Stimulated activated CD4-positive, alpha-beta T cell treated with anti-CD3 and anti-CD28 coated beads, Interleukin-4, amount 100 ng/mL, for 4 hours (primary cell): ENCODE results near the gene ENDOD1.

Experiments
- DNase-seq, 2 experiments: peaks; one replicate each; pipeline ENCODE4 v3.0.0-alpha.2; 2020

Gene ENDOD1

GRCh38 chr11:95078526-95078925, 11.1 kb upstream of the ENDOD1 start:
- DNase-seq, result no peak

GRCh38 chr11:95081010-95081409, 8.6 kb upstream of the ENDOD1 start:
- no peak for DNase-seq

- DNase-seq, result no peak
Measured at GRCh38 chr11:95081412-95081811, 8.2 kb upstream of the ENDOD1 start.

- no peak for DNase-seq
Measured at GRCh38 chr11:95082576-95083001, 7.1 kb upstream of the ENDOD1 start.

- peak; percentile 33 to 69 for DNase-seq
Measured at GRCh38 chr11:95084509-95084908, 5.1 kb upstream of the ENDOD1 start.

- no peak for DNase-seq
Measured at GRCh38 chr11:95085117-95085816, 4.4 kb upstream of the ENDOD1 start.

- DNase-seq, result no peak
Measured at GRCh38 chr11:95086151-95086550, 3.5 kb upstream of the ENDOD1 start.

- DNase-seq, result no peak
Measured at GRCh38 chr11:95086836-95087570, 2.6 kb upstream of the ENDOD1 start.

GRCh38 chr11:95088946-95089619, 563 bp upstream of the ENDOD1 start:
- peak in 1 of 2 experiments; percentile 8 for DNase-seq

- no peak for DNase-seq
Measured at GRCh38 chr11:95091663-95092180, 2.1 kb downstream of the ENDOD1 start.

- DNase-seq, result peak; percentile 8 to 16
Measured at GRCh38 chr11:95092549-95093324, 3.1 kb downstream of the ENDOD1 start.

- no peak for DNase-seq
Measured at GRCh38 chr11:95093548-95093947, 3.9 kb downstream of the ENDOD1 start.

- DNase-seq, result no peak
Measured at GRCh38 chr11:95095858-95096587, 6.4 kb downstream of the ENDOD1 start.

GRCh38 chr11:95097209-95097608, 7.6 kb downstream of the ENDOD1 start:
- DNase-seq, result no peak

- DNase-seq, result no peak
Measured at GRCh38 chr11:95098826-95099225, 9.2 kb downstream of the ENDOD1 start.

GRCh38 chr11:95100191-95100648, 10.6 kb downstream of the ENDOD1 start:
- DNase-seq, result no peak

- DNase-seq, result no peak
Measured at GRCh38 chr11:95100856-95101507, 11.3 kb downstream of the ENDOD1 start.

GRCh38 chr11:95101935-95102334, 12.3 kb downstream of the ENDOD1 start:
- no peak for DNase-seq

GRCh38 chr11:95102733-95103132, 13.1 kb downstream of the ENDOD1 start:
- no peak for DNase-seq

GRCh38 chr11:95103701-95104100, 14.1 kb downstream of the ENDOD1 start:
- no peak for DNase-seq

- no peak for DNase-seq
Measured at GRCh38 chr11:95104121-95104830, 14.6 kb downstream of the ENDOD1 start.
